GM12865 (cell line): ENCODE results near the gene IL17REL.
A peak's percentile ranks its signal among the peaks of the same experiment; 100 is the strongest.

ENCODE experiments used
- DNase-seq: peaks from one replicate; pipeline ENCODE4 v3.0.0; 2010; ENCODE audit warnings: low read depth
- H3K4me3 ChIP-seq: 2 replicates; pipeline ENCODE4 v1.5.1; 2011; ENCODE audit warnings: mild to moderate bottlenecking, low read depth, low read length, control low read depth
- CTCF ChIP-seq: IDR thresholded peaks from 2 replicates; pipeline ENCODE4 v1.5.1; 2011; ENCODE audit warnings: low read length, control low read depth, low read depth, inconsistent platforms; ENCODE audit not compliant: insufficient read depth; ENCODE audit errors: missing control alignments

Gene IL17REL

GRCh38 chr22:49958931-49959781, 53.4 kb downstream of the IL17REL start:
- no peak for DNase-seq
- peak overlapping the region; percentile 75 for H3K4me3 ChIP-seq
- TF ChIP-seq CTCF = no peak

- no peak for TF ChIP-seq CTCF
Observed at GRCh38 chr22:49958366-49958921, 54.1 kb downstream of the IL17REL start.

GRCh38 chr22:49957826-49958365, 54.7 kb downstream of the IL17REL start:
- no peak overlapping the region for H3K4me3 ChIP-seq
- no peak for TF ChIP-seq CTCF
- DNase-seq = no peak

More at GRCh38 chr22:49958366-49958921, 54.1 kb downstream of the IL17REL start:
- no peak for DNase-seq
- H3K4me3 ChIP-seq = no peak overlapping the region

GRCh38 chr22:49956914-49957825, 55.4 kb downstream of the IL17REL start:
- TF ChIP-seq CTCF = no peak
- DNase-seq = no peak
- no peak overlapping the region for H3K4me3 ChIP-seq

- no peak overlapping the region for H3K4me3 ChIP-seq
- DNase-seq = no peak
- no peak for TF ChIP-seq CTCF
Observed at GRCh38 chr22:49956418-49956770, 56.2 kb downstream of the IL17REL start.

GRCh38 chr22:49955581-49956417, 56.8 kb downstream of the IL17REL start:
- H3K4me3 ChIP-seq = no peak overlapping the region
- no peak for TF ChIP-seq CTCF
- DNase-seq = no peak
